Bronchial epithelial cell (primary cell): Measurements from ENCODE around the gene FNBP1. TPM values are rescaled to one million over a fixed set of nuclear protein-coding genes. Genes with fewer than 3 reads are reported as not detected.

Experiments
- DNase-seq: peaks from one replicate; pipeline ENCODE4 v3.0.0-alpha.2; 2010; ENCODE audit warnings: low read depth
- FAIRE-seq: peaks from 2 replicates; lab custom pipeline; 2011; peaks lifted over from hg19 to GRCh38; lab: Jason Lieb, UNC
- H3K27me3 ChIP-seq: 2 replicates; pipeline ENCODE4 v1.5.1; 2011; ENCODE audit warnings: low read length; ENCODE audit not compliant: control insufficient read depth, insufficient read depth
- H3K36me3 ChIP-seq: 2 replicates; pipeline ENCODE4 v1.5.1; 2011; ENCODE audit warnings: low read length; ENCODE audit not compliant: control insufficient read depth, insufficient read depth
- H3K4me3 ChIP-seq: 2 replicates; pipeline ENCODE4 v1.5.1; 2011; ENCODE audit warnings: mild to moderate bottlenecking, low read depth, low read length, control low read depth
- total RNA-seq: library from RNA; depleted of rRNA; stranded (reverse); fragments of >200 nt; gene quantifications from 2 replicates; pipeline ENCODE4 v1.2.1, GENCODE V29; 2014
- TF ChIP-seq, protein P1 (sequence below): IDR thresholded peaks from 2 replicates; pipeline ENCODE4 v1.5.1; 2011; ENCODE audit warnings: mild to moderate bottlenecking, moderate library complexity, low read length, control low read depth, inconsistent platforms; ENCODE audit not compliant: insufficient read depth, severe bottlenecking

FNBP1 gene
- total RNA-seq, 1 donor from 2014 or later = 13.4 TPM

DNA sequence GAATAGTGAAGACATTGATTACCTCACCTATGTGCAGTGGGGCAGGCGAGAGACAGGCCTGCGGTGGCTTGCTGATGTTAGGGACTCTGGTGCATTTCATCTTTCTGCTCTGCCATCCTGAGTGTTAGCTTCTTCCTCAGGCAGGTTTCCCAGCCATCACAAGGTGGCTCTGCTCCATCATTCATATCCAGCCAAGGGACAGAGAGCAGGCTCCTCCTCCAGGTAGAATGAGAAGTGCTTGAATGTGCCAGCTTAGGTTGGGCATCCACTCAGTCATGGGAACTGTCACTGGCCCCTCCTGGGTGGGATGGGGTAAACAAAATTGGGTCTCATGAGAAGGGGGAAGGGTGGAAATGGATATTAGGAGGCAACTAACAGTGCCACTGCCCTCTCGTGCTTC lies 35.6 kb upstream of the FNBP1 start:
- DNase-seq (no peak), FAIRE-seq (no peak)
- Histone ChIP-seq H3K4me3 (no peak overlapping the region), H3K27me3 (no peaks in the 10 kb centered on the region), H3K36me3 (peaks cover 14% of the 10 kb centered on the region)
- TF ChIP-seq, protein P1, sequence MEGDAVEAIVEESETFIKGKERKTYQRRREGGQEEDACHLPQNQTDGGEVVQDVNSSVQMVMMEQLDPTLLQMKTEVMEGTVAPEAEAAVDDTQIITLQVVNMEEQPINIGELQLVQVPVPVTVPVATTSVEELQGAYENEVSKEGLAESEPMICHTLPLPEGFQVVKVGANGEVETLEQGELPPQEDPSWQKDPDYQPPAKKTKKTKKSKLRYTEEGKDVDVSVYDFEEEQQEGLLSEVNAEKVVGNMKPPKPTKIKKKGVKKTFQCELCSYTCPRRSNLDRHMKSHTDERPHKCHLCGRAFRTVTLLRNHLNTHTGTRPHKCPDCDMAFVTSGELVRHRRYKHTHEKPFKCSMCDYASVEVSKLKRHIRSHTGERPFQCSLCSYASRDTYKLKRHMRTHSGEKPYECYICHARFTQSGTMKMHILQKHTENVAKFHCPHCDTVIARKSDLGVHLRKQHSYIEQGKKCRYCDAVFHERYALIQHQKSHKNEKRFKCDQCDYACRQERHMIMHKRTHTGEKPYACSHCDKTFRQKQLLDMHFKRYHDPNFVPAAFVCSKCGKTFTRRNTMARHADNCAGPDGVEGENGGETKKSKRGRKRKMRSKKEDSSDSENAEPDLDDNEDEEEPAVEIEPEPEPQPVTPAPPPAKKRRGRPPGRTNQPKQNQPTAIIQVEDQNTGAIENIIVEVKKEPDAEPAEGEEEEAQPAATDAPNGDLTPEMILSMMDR = no peak

DNA sequence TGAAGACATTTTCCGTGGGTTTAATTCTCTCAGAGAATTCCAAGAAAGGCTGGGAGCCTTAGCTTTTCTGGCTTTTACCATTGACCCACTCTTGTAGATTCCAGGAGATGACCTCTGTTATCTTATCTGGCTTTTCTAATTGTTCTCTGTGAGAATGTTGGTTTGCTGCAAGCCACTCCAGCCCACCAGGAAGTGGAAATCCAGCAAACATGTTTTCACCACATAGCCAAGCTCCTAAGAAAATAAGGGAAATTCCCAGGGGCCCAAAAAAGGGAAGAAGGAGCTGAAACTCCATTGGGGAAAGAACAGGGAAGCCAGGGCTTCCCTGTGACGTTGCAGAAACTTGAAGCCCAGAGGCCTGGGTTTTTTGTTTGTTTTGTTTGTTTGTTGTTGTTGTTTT lies 30.4 kb upstream of the FNBP1 start:
- FAIRE-seq (no peak), DNase-seq (no peak)
- Histone ChIP-seq H3K4me3 (no peak overlapping the region), H3K36me3 (peaks cover 2% of the 10 kb centered on the region), H3K27me3 (no peaks in the 10 kb centered on the region)
- TF ChIP-seq, protein P1 = no peak

DNA sequence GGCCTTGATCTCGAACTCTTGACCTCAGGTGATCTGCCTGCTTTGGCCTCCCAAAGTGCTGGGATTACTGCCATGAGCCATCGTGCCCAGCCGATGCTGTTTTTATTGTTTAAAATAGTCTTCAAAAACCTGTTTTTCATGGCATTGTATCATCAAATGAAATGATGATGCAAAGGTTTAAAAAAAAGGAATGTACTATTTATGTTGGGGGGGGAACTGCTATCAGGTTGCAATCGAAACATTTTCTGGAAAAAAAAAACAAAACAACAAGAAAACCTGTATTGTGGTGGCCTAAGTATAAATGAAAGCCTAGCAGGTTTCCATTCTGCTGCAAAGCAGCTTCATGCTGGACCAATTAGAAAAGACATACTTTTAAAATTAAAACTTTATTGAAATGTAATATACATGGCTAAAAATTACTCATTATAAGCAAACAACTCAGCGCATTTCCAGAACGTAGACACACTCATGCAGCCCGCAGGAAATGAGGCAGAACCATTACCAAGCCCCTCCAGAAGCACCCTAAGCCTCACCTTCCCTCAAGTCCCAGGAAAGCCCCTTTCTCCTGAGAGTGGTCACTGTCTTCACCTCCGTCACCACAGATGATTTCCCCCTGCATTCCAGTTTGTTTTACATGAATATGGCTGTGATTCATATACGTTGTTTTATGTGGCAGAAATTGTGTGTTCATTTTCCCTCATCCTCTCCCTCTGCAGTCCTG lies 29.7 kb upstream of the FNBP1 start:
- DNase-seq (peak; percentile 82), FAIRE-seq (no peak)
- Histone ChIP-seq H3K4me3 (no peak overlapping the region), H3K27me3 (no peaks in the 10 kb centered on the region), H3K36me3 (peaks cover 2% of the 10 kb centered on the region)
- TF ChIP-seq, protein P1 = no peak

DNA sequence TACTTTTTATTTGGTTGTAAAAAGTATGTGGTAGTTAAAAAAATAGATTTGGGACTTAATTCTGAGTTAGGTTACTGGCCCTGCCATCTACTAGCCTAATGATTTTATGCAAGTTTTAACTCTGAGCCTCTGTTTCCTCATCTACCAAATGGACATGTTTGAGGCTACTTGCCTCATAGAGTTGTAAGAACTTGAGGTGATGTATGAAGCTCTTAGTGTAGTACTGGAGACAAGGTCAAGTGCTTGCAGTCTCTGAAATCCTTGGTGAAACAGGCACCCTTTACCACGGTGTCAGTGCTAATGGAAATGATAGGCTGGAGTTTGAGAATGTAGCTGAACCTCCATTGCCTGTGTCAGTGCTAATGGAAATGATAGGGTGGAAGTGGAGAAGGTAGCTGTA lies 26.1 kb upstream of the FNBP1 start:
- no peaks in the 10 kb centered on the region for H3K36me3 ChIP-seq
- no peak for DNase-seq
- H3K27me3 ChIP-seq = no peaks in the 10 kb centered on the region
- TF ChIP-seq, protein P1 = no peak
- no peak for FAIRE-seq
- no peak overlapping the region for H3K4me3 ChIP-seq

DNA sequence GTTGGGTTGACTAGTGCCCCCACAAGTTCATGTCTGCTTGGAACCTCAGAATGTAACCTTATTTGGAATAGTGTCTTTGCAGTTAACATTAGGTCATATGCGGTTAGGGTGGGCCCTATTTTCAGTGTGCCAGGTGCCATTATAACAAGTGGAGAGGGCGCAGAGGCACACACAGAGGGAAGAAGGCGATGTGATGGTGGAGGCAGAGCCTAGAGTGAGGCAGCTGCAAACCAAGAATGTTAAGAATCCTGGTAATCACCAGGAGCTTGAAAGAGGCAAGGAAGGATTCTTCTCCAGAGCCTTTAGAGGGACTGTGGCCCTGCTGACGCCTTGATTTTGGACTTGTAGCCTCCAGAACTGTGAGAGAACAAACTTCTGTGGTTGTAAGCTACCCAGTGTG lies 21.6 kb upstream of the FNBP1 start:
- FAIRE-seq (no peak), DNase-seq (no peak)
- H3K27me3 ChIP-seq = no peaks in the 10 kb centered on the region
- TF ChIP-seq, protein P1 = no peak
- H3K4me3 ChIP-seq = no peak overlapping the region
- no peaks in the 10 kb centered on the region for H3K36me3 ChIP-seq

DNA sequence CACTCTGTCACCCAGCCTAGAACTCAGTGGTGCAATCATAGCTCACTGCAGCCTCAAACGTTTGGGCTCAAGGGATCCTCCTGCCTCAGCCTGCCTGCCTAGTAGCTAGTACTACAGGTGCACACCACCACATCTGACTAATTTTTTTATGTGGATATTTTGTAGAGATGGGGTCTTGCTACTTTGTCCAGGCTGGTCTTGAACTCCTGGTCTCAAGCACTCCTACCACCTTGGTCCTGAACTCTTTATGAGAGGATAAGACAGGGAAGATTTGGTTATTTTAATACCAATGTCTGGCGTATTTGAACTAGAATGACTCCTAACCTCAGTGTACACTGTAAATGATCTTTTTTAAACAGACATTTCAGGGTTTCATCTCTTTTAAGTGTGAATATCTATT lies 19.8 kb upstream of the FNBP1 start:
- H3K27me3 ChIP-seq = no peaks in the 10 kb centered on the region
- H3K4me3 ChIP-seq = no peak overlapping the region
- TF ChIP-seq, protein P1 = no peak
- H3K36me3 ChIP-seq = no peaks in the 10 kb centered on the region
- FAIRE-seq (no peak), DNase-seq (no peak)
